ENCODE data around the gene FBXL16.

The FBXL16 gene

DNA sequence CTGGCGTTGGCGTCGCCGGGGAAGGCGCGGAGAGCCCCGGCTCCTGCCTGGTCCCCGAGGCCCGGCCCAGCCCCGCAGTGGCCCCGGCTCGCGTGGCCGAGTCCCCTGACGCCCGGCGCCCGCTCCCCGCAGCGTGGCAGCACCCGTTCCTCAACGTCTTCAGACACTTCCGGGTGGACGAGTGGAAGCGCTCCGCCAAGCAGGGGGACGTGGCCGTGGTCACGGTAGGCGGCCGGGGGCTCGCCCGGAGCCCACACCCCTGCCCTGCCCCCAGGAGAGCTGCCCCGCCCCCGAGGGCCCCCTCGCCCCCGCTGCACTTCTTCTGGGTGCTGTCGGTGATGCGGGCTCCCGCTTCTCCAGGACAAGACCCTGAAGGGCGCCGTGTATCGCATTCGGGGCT is 56.0 kb downstream of the FBXL16 start:
- Histone ChIP-seq H3K4ac (ENCODE audit: low read depth, low read length) (peak overlapping the region; percentile 11), H2BK15ac (replicated peaks; ENCODE audit: low read depth) (no peak overlapping the region), H3K4me2 (ENCODE audit: low read length) (peak overlapping the region; percentile 67), H3K9ac (ENCODE audit: low read length) (peak overlapping the region; percentile 80), H3K56ac (ENCODE audit: low read length) (peak overlapping the region; percentile 83), H4K5ac (ENCODE audit: low read length) (no peak overlapping the region), H3K4me3 (ENCODE audit: low read length) (peak overlapping the region; percentile 43), H3K79me1 (ENCODE audit: low read length) (no peaks in the 10 kb centered on the region), H2AK5ac (ENCODE audit: low read length) (no peak overlapping the region), H3K23ac (ENCODE audit: low read length) (no peak overlapping the region), H2BK5ac (ENCODE audit: low read length) (no peak overlapping the region), H3K79me2 (ENCODE audit: control insufficient read depth, insufficient read depth, low read length) (no peaks in the 10 kb centered on the region), H3K36me3 (ENCODE audit: control insufficient read depth, insufficient read depth, low read length) (no peaks in the 10 kb centered on the region), H3K4me1 (ENCODE audit: control insufficient read depth, low read depth, low read length) (no peaks in the 10 kb centered on the region), H2BK120ac (ENCODE audit: low read depth, low read length) (no peak overlapping the region), H4K8ac (ENCODE audit: low read depth, low read length) (peak overlapping the region; percentile 16), H3K18ac (ENCODE audit: low read length) (peak overlapping the region; percentile 8), H3K27ac (ENCODE audit: low read depth, low read length) (no peak overlapping the region), H3K27me3 (ENCODE audit: insufficient read depth, low read length, poor library complexity) (no peaks in the 10 kb centered on the region)
- DNase-seq, result no peak
- WGBS (ENCODE audit: extremely low coverage, insufficient coverage, low lambda C conversion rate), result no CpG with 5 or more reads among the region's 44 CpGs

DNA sequence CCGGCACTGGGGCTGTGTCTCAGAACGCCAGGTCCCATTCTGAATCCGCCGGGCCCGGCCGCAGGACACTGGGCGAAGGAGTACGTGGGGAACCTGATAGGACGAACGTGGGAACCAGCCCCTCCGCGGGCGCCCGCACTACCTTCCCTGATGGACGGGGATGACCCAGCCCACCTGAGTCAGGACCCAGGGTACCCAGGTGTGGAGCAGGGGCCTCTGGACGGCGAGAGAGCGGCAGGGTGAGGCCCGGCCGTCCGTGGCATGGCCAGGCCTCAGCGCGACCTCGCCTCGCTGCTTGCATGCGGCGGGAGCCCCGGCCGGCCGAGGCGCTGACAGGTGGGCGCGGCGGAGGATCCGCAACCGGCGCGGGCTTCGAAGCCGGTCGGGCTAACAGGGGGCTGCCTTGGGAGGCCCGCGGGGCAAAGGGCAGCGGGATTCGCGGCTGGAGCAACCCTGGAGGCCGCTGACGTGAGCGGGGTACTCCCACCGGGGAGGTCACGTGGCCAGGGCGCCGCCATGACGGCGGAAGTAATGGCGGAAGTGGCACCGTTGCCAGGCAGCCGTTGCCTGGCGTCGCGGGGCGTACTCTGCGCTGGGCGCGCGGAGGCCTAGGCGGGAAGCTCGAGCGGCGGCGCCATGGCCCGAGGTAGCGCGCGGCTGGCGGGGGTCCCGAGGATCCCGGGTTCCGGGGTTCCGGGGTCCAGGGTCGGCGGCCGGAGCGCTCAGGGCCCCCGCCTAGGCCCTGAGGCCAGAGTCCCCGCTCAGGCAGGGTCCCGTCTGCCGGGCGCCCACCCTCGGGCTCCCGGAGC is 56.6 kb downstream of the FBXL16 start, which contains the start of gene WDR90:
Gene WDR90 (plus strand): TSS at position 585 of the 809 bp plus-strand sequence. CDS start 52 bp downstream, at position 637.
- Histone ChIP-seq H3K9ac (ENCODE audit: low read length) (peak within 1 kb of the TSS; percentile 93), H3K4me2 (ENCODE audit: low read length) (peak within 1 kb of the TSS; percentile 93), H3K4ac (ENCODE audit: low read depth, low read length) (peak within 1 kb of the TSS; percentile 11), H3K4me3 (ENCODE audit: low read length) (peak within 1 kb of the TSS; percentile 80), H2BK15ac (replicated peaks; ENCODE audit: low read depth) (no peak within 1 kb of the TSS), H3K36me3 (ENCODE audit: control insufficient read depth, insufficient read depth, low read length) (no peaks in the 10 kb centered on the region), H3K4me1 (ENCODE audit: control insufficient read depth, low read depth, low read length) (no peaks in the 10 kb centered on the region), H2BK5ac (ENCODE audit: low read length) (no peak within 1 kb of the TSS), H3K79me2 (ENCODE audit: control insufficient read depth, insufficient read depth, low read length) (no peaks in the 10 kb centered on the region), H2AK5ac (ENCODE audit: low read length) (peak within 1 kb of the TSS; percentile 43), H3K18ac (ENCODE audit: low read length) (peak within 1 kb of the TSS; percentile 35), H3K27ac (ENCODE audit: low read depth, low read length) (peak within 1 kb of the TSS; percentile 39), H3K56ac (ENCODE audit: low read length) (peak within 1 kb of the TSS; percentile 93), H3K23ac (ENCODE audit: low read length) (peak within 1 kb of the TSS; percentile 66), H3K27me3 (ENCODE audit: insufficient read depth, low read length, poor library complexity) (no peaks in the 10 kb centered on the region), H3K79me1 (ENCODE audit: low read length) (no peaks in the 10 kb centered on the region), H4K5ac (ENCODE audit: low read length) (no peak within 1 kb of the TSS), H2BK120ac (ENCODE audit: low read depth, low read length) (no peak within 1 kb of the TSS), H4K8ac (ENCODE audit: low read depth, low read length) (peak within 1 kb of the TSS; percentile 16)
- no CpG with 5 or more reads among the region's 91 CpGs for WGBS (ENCODE audit: extremely low coverage, insufficient coverage, low lambda C conversion rate)
- DNase-seq, result peak; percentile 95

DNA sequence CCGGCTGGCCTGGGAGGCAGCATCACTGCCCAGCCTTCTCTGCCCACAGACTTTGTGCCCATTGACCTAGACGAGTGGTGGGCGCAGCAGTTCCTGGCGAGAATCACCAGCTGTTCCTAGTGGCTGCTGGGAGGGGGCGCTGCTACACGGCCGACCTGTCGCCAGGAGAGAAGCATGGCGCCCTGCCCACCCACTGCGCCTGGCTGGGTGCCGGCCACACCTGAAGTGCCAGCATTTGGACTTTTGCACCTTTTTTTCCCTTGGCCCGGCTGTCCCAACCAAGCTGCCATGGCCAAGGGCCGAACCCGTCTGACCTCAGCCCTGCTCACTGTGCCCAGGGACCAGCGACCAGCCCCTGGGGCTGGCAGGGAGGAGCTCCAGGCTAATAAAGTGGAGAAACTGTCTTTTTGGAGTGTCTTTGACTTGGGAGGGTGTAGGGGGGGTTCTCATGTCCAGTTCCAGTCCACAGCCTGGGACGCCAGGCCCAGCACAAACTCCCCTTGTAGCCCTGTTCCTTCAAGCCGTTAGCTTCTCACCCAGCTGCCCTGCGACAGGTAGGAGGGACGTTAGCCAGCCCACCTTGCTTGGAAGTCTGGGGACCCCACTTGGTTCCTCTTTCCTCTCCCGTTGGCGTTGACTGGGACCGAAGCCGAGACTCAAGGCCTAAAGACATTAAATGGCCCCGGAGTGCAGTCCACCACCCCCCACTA is 57.4 kb downstream of the FBXL16 start:
- H3K4me3 ChIP-seq (ENCODE audit: low read length), result peak overlapping the region; percentile 80
- H2BK120ac ChIP-seq (ENCODE audit: low read depth, low read length), result no peak overlapping the region
- no peak overlapping the region for H3K27ac ChIP-seq (ENCODE audit: low read depth, low read length)

GRCh38 chr16:647173-647902 is 58.3 kb downstream of the FBXL16 start:
- no peak for DNase-seq
- no CpG with 5 or more reads among the region's 25 CpGs for WGBS (ENCODE audit: extremely low coverage, insufficient coverage, low lambda C conversion rate)

More for the DNA sequence above, 57.4 kb downstream of the FBXL16 start:
- Histone ChIP-seq H2BK15ac (replicated peaks; ENCODE audit: low read depth) (no peak overlapping the region), H4K8ac (ENCODE audit: low read depth, low read length) (no peak overlapping the region), H3K56ac (ENCODE audit: low read length) (peak overlapping the region; percentile 93), H3K79me1 (ENCODE audit: low read length) (no peaks in the 10 kb centered on the region), H3K4ac (ENCODE audit: low read depth, low read length) (no peak overlapping the region), H2AK5ac (ENCODE audit: low read length) (peak overlapping the region; percentile 43), H3K4me2 (ENCODE audit: low read length) (peak overlapping the region; percentile 93), H3K27me3 (ENCODE audit: insufficient read depth, low read length, poor library complexity) (no peaks in the 10 kb centered on the region), H3K36me3 (ENCODE audit: control insufficient read depth, insufficient read depth, low read length) (no peaks in the 10 kb centered on the region), H2BK5ac (ENCODE audit: low read length) (no peak overlapping the region), H3K18ac (ENCODE audit: low read length) (no peak overlapping the region), H3K4me1 (ENCODE audit: control insufficient read depth, low read depth, low read length) (no peaks in the 10 kb centered on the region), H3K23ac (ENCODE audit: low read length) (no peak overlapping the region), H3K79me2 (ENCODE audit: control insufficient read depth, insufficient read depth, low read length) (no peaks in the 10 kb centered on the region), H3K9ac (ENCODE audit: low read length) (peak overlapping the region; percentile 93), H4K5ac (ENCODE audit: low read length) (no peak overlapping the region)
- no peak for DNase-seq
- no CpG with 5 or more reads among the region's 24 CpGs for WGBS (ENCODE audit: extremely low coverage, insufficient coverage, low lambda C conversion rate)

DNA sequence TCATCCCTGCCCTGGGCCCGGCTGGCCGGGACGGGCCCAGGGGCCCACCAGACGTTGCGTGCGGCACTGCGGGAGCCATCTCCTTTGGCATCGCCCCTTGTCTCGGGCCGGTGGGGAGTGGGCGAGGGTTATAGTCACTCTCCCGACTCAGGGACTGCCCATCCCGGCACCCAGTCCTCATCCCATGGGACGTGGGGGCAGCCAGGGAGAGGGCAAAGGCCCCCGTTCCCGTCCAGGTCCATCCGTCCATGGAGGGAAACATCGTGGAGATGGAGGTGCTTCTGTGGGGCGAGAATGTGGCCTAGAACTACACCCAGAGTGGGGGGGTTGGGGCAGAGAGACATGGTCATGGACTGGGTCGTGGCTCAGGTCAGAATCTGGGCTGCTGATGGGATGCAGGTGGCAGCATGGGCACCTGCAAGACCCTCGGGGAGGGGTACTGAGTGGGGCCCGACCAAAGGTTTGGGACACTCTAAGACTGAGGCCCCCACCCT is 58.9 kb downstream of the FBXL16 start:
- Histone ChIP-seq H3K36me3 (ENCODE audit: control insufficient read depth, insufficient read depth, low read length) (no peaks in the 10 kb centered on the region), H3K79me1 (ENCODE audit: low read length) (no peaks in the 10 kb centered on the region), H3K27me3 (ENCODE audit: insufficient read depth, low read length, poor library complexity) (no peaks in the 10 kb centered on the region), H3K4me2 (ENCODE audit: low read length) (no peak overlapping the region), H3K27ac (ENCODE audit: low read depth, low read length) (no peak overlapping the region), H3K4ac (ENCODE audit: low read depth, low read length) (no peak overlapping the region), H3K79me2 (ENCODE audit: control insufficient read depth, insufficient read depth, low read length) (no peaks in the 10 kb centered on the region), H4K8ac (ENCODE audit: low read depth, low read length) (no peak overlapping the region), H3K18ac (ENCODE audit: low read length) (no peak overlapping the region), H3K23ac (ENCODE audit: low read length) (no peak overlapping the region), H4K5ac (ENCODE audit: low read length) (no peak overlapping the region), H2BK120ac (ENCODE audit: low read depth, low read length) (no peak overlapping the region), H3K4me1 (ENCODE audit: control insufficient read depth, low read depth, low read length) (no peaks in the 10 kb centered on the region), H2AK5ac (ENCODE audit: low read length) (no peak overlapping the region), H3K9ac (ENCODE audit: low read length) (no peak overlapping the region), H3K4me3 (ENCODE audit: low read length) (no peak overlapping the region), H2BK5ac (ENCODE audit: low read length) (no peak overlapping the region), H2BK15ac (replicated peaks; ENCODE audit: low read depth) (no peak overlapping the region), H3K56ac (ENCODE audit: low read length) (no peak overlapping the region)
- no CpG with 5 or more reads among the region's 22 CpGs for WGBS (ENCODE audit: extremely low coverage, insufficient coverage, low lambda C conversion rate)
- DNase-seq, result no peak

More at GRCh38 chr16:647173-647902, 58.3 kb downstream of the FBXL16 start:
- Histone ChIP-seq H3K27me3 (ENCODE audit: insufficient read depth, low read length, poor library complexity) (no peaks in the 10 kb centered on the region), H3K27ac (ENCODE audit: low read depth, low read length) (no peak overlapping the region), H2BK120ac (ENCODE audit: low read depth, low read length) (no peak overlapping the region), H2BK15ac (replicated peaks; ENCODE audit: low read depth) (no peak overlapping the region), H3K4ac (ENCODE audit: low read depth, low read length) (no peak overlapping the region), H3K56ac (ENCODE audit: low read length) (no peak overlapping the region), H3K23ac (ENCODE audit: low read length) (no peak overlapping the region), H2BK5ac (ENCODE audit: low read length) (no peak overlapping the region), H3K4me1 (ENCODE audit: control insufficient read depth, low read depth, low read length) (no peaks in the 10 kb centered on the region), H3K79me2 (ENCODE audit: control insufficient read depth, insufficient read depth, low read length) (no peaks in the 10 kb centered on the region), H3K4me2 (ENCODE audit: low read length) (no peak overlapping the region), H3K18ac (ENCODE audit: low read length) (no peak overlapping the region), H4K5ac (ENCODE audit: low read length) (no peak overlapping the region), H3K4me3 (ENCODE audit: low read length) (no peak overlapping the region), H4K8ac (ENCODE audit: low read depth, low read length) (no peak overlapping the region), H3K79me1 (ENCODE audit: low read length) (no peaks in the 10 kb centered on the region), H3K36me3 (ENCODE audit: control insufficient read depth, insufficient read depth, low read length) (no peaks in the 10 kb centered on the region), H3K9ac (ENCODE audit: low read length) (no peak overlapping the region), H2AK5ac (ENCODE audit: low read length) (no peak overlapping the region)

Data from mesendoderm (in vitro differentiated cells).